H1 (cell line): ENCODE measurements around the gene ACAP3. TPM values are rescaled to one million over a fixed set of nuclear protein-coding genes. Genes with fewer than 3 reads are reported as not detected.

Experiments used
- CTCF ChIA-PET: fragments of 300-600 bp; sonication (Branson Sonifier 250); formaldehyde crosslinking; loops from one replicate; lab custom pipeline; 2021; ENCODE audit not compliant: partially characterized antibody; lab: Charles Lee
- POLR2A ChIA-PET: fragments of 300-600 bp; sonication (Branson Sonifier 250); formaldehyde crosslinking; loops from one replicate; lab custom pipeline; 2021; ENCODE audit warnings: inconsistent platforms; ENCODE audit not compliant: partially characterized antibody; lab: Charles Lee
- DNase-seq, 2 experiments: peaks; one replicate each; pipeline versions ENCODE4 v3.0.0 to v3.0.0-alpha.2; 2010 to 2022; ENCODE audit warnings: low spot score in 2 of 2, low read depth in 1 of 2, mixed read lengths in 1 of 2
- FAIRE-seq: peaks from 2 replicates; lab custom pipeline; 2011; peaks lifted over from hg19 to GRCh38; lab: Jason Lieb, UNC
- H2AFZ ChIP-seq: 2 replicates; pipeline ENCODE4 v1.8.1; 2012; ENCODE audit warnings: low read length, inconsistent platforms
- H2AK5ac ChIP-seq: 2 replicates; pipeline ENCODE4 v1.6.1; 2013; ENCODE audit warnings: low read depth, low read length
- H2BK120ac ChIP-seq: replicated peaks from 2 replicates; pipeline ENCODE3; 2013; ENCODE audit warnings: low read depth, low read length, inconsistent platforms
- H2BK12ac ChIP-seq: 2 replicates; pipeline ENCODE4 v1.6.1; 2013; ENCODE audit warnings: low read depth, low read length
- H2BK15ac ChIP-seq: 2 replicates; pipeline ENCODE4 v1.6.1; 2013; ENCODE audit warnings: low read length
- H2BK20ac ChIP-seq: 2 replicates; pipeline ENCODE4 v1.6.1; 2013; ENCODE audit warnings: low read length
- H2BK5ac ChIP-seq: 2 replicates; pipeline ENCODE4 v1.6.1; 2013; ENCODE audit warnings: low read depth, low read length
- H3K14ac ChIP-seq: 2 replicates; pipeline ENCODE4 v1.6.1; 2013; ENCODE audit warnings: inconsistent platforms; ENCODE audit not compliant: insufficient read length
- H3K18ac ChIP-seq: 2 replicates; pipeline ENCODE4 v1.6.1; 2013; ENCODE audit warnings: low read length; ENCODE audit errors: extremely low read depth
- H3K23ac ChIP-seq: 2 replicates; pipeline ENCODE4 v1.6.1; 2013; ENCODE audit warnings: inconsistent platforms; ENCODE audit not compliant: insufficient read length
- H3K23me2 ChIP-seq: 2 replicates; pipeline ENCODE4 v1.6.1; 2013; ENCODE audit warnings: low read depth, low read length
- H3K27ac ChIP-seq: 2 replicates; pipeline ENCODE4 v1.6.1; 2011; ENCODE audit warnings: low read depth, low read length, inconsistent platforms
- H3K27me3 ChIP-seq, 4 experiments: replicated peaks in 1 of 4; 1 replicate in 1 of 4; 2 replicates in 3 of 4; pipeline versions ENCODE4 v1.6.1 to v1.8.1; 2011 to 2013; ENCODE audit warnings: low read length in 3 of 4, mild to moderate bottlenecking in 3 of 4, inconsistent platforms in 2 of 4, mixed read lengths in 2 of 4, moderate library complexity in 1 of 4; ENCODE audit not compliant: control insufficient read depth in 3 of 4, insufficient read depth in 3 of 4; ENCODE audit errors: extremely low read depth in 1 of 4
- H3K36me3 ChIP-seq, 4 experiments: 2 replicates each; pipeline versions ENCODE4 v1.6.1 to v1.8.1; 2011 to 2013; ENCODE audit warnings: mild to moderate bottlenecking in 4 of 4, low read length in 3 of 4, moderate library complexity in 2 of 4, control low read depth in 1 of 4, inconsistent platforms in 1 of 4; ENCODE audit not compliant: insufficient read depth in 4 of 4, control insufficient read depth in 2 of 4
- H3K4ac ChIP-seq: replicated peaks from 2 replicates; pipeline ENCODE3; 2013; ENCODE audit warnings: low read length, low read depth, mixed read lengths, inconsistent platforms; ENCODE audit not compliant: insufficient read length
- H3K4me1 ChIP-seq, 4 experiments: replicated peaks in 1 of 4; 1 replicate in 1 of 4; 2 replicates in 3 of 4; pipeline versions ENCODE4 v1.6.1 to v1.8.1; 2011 to 2013; ENCODE audit warnings: low read length in 3 of 4, inconsistent platforms in 2 of 4, mixed read lengths in 1 of 4; ENCODE audit not compliant: insufficient read depth in 4 of 4, control insufficient read depth in 3 of 4
- H3K4me2 ChIP-seq, 2 experiments: 2 replicates each; pipeline versions ENCODE4 v1.6.1 to v1.8.1; 2011 to 2013; ENCODE audit warnings: low read depth in 2 of 2, low read length in 2 of 2, control low read depth in 1 of 2, inconsistent platforms in 1 of 2, mild to moderate bottlenecking in 1 of 2; ENCODE audit not compliant: insufficient read depth in 1 of 2
- H3K4me3 ChIP-seq, 4 experiments: fragments of 200-600, 300-600 bp in 1 of 4; sonication (generic), shearing (Covaris generic), sonication (Bioruptor Twin) in 1 of 4; 2 replicates each; pipeline versions ENCODE4 v1.5.1 to v1.8.1; 2011 to 2016; ENCODE audit warnings: low read length in 4 of 4, low read depth in 3 of 4, control low read depth in 2 of 4, inconsistent platforms in 2 of 4, mild to moderate bottlenecking in 2 of 4, mixed read lengths in 1 of 4, moderate library complexity in 1 of 4; ENCODE audit not compliant: insufficient read depth in 2 of 4; ENCODE audit errors: extremely low read depth in 1 of 4
- H3K56ac ChIP-seq: replicated peaks from 2 replicates; pipeline ENCODE3; 2013; ENCODE audit warnings: low read depth, mild to moderate bottlenecking, mixed read lengths, low read length, inconsistent platforms; ENCODE audit not compliant: insufficient read length
- H3K79me1 ChIP-seq: 2 replicates; pipeline ENCODE4 v1.6.1; 2013; ENCODE audit warnings: low read depth, low read length, control low read depth
- H3K79me2 ChIP-seq, 2 experiments: 2 replicates each; pipeline versions ENCODE4 v1.6.1 to v1.8.1; 2012 to 2013; ENCODE audit warnings: low read length in 2 of 2, mild to moderate bottlenecking in 2 of 2, inconsistent platforms in 1 of 2; ENCODE audit not compliant: insufficient read depth in 2 of 2, control insufficient read depth in 1 of 2
- H3K9ac ChIP-seq, 4 experiments: replicated peaks in 1 of 4; 1 replicate in 1 of 4; 2 replicates in 3 of 4; pipeline versions ENCODE4 v1.6.1 to v1.8.1; 2011 to 2013; ENCODE audit warnings: low read depth in 3 of 4, low read length in 3 of 4, control low read depth in 2 of 4, mild to moderate bottlenecking in 2 of 4, moderate library complexity in 2 of 4, inconsistent platforms in 1 of 4; ENCODE audit errors: extremely low read depth in 1 of 4
- H3K9me3 ChIP-seq, 2 experiments: 2 replicates each; pipeline versions ENCODE4 v1.6.1 to v1.8.1; 2012 to 2013; ENCODE audit warnings: mild to moderate bottlenecking in 2 of 2, moderate library complexity in 2 of 2, control low read depth in 1 of 2, inconsistent platforms in 1 of 2, low read depth in 1 of 2, low read length in 1 of 2, mixed read lengths in 1 of 2; ENCODE audit not compliant: insufficient read depth in 2 of 2
- H4K20me1 ChIP-seq, 2 experiments: replicated peaks in 1 of 2; 2 replicates each; pipeline versions ENCODE3 to v1.8.1; 2011 to 2013; ENCODE audit warnings: inconsistent platforms in 2 of 2, low read length in 2 of 2, mild to moderate bottlenecking in 1 of 2; ENCODE audit not compliant: insufficient read depth in 2 of 2, control insufficient read depth in 1 of 2
- H4K5ac ChIP-seq: 2 replicates; pipeline ENCODE4 v1.6.1; 2013; ENCODE audit warnings: low read length, low read depth, mixed read lengths, inconsistent platforms; ENCODE audit not compliant: insufficient read length
- H4K8ac ChIP-seq: 2 replicates; pipeline ENCODE4 v1.8.0; 2013; ENCODE audit warnings: mild to moderate bottlenecking, moderate library complexity, low read length, inconsistent platforms; ENCODE audit not compliant: insufficient read depth; ENCODE audit errors: extremely low read depth
- H4K91ac ChIP-seq: replicated peaks from 2 replicates; pipeline ENCODE3; 2013; ENCODE audit warnings: low read length, mixed read lengths, inconsistent platforms; ENCODE audit not compliant: insufficient read length
- WGBS, 2 experiments: shearing (Covaris generic) in 1 of 2; methylation state at CpG; one replicate each; pipeline versions ENCODE4 v1.1.6 to v1.1.7; 2013 to 2015; ENCODE audit warnings: low lambda C conversion rate in 2 of 2, mixed read lengths in 2 of 2, inconsistent platforms in 1 of 2, low coverage in 1 of 2, missing lambda C conversion rate in 1 of 2; ENCODE audit not compliant: insufficient replicate concordance in 2 of 2, insufficient coverage in 1 of 2, insufficient read length in 1 of 2; ENCODE audit errors: extremely low coverage in 1 of 2, missing lambda C conversion rate in 1 of 2; 5-methylcytosine and 5-hydroxymethylcytosine counted together
- polyA plus RNA-seq, 7 experiments: library from polyadenylated mRNA; depleted of rRNA in 3 of 7; stranded (reverse) in 5 of 7; unstranded in 2 of 7; fragments of >200 nt in 5 of 7; fragments of 200-250 nt in 2 of 7; gene quantifications; 1 replicate in 5 of 7; 2 replicates in 1 of 7; 4 replicates in 1 of 7; pipeline versions ENCODE4 v1.2.1 to v1.2.3, GENCODE V29; 2011 to 2013; ENCODE audit warnings: missing spikeins in 2 of 7, mixed read lengths in 2 of 7
- total RNA-seq: library from RNA; stranded (reverse); fragmentation: NEBNext Ultra II Directional; extraction: Animal tissue kit (Norgen Biotek cat#: 25700); gene quantifications from 2 replicates; pipeline ENCODE4 v1.2.1, GENCODE V29; 2021
- TF ChIP-seq, protein P1 (sequence below): IDR thresholded peaks from 2 replicates; pipeline ENCODE4 v1.6.1; 2012; ENCODE audit warnings: inconsistent platforms

The ACAP3 gene
- total and polyA plus RNA-seq, 2 of the 8 experiments (the other 6 are each of a cell fraction or from before 2014, with no cell fraction given), result 14.8 to 28.3 TPM

- no peak overlapping the region for H3K14ac ChIP-seq
- H3K4me2 ChIP-seq, result no peak overlapping the region
- H4K5ac ChIP-seq, result no peak overlapping the region
- H3K9me3 ChIP-seq, result no peaks in the 10 kb centered on the region
- DNase-seq (no peak), FAIRE-seq (no peak)
- H2BK5ac ChIP-seq, result no peak overlapping the region; the same call in 1 of the 2 replicates
- H3K27me3 ChIP-seq, result no peaks in the 10 kb centered on the region
- H2AK5ac ChIP-seq, result no peak overlapping the region
- H2BK15ac ChIP-seq, result no peak overlapping the region
- H4K8ac ChIP-seq, result no peak overlapping the region
- H2AFZ ChIP-seq, result no peak overlapping the region
- H3K4ac ChIP-seq, result no peak overlapping the region
- H3K79me2 ChIP-seq, result peaks cover 0 to 10% of the 10 kb centered on the region in 2 experiments; a peak in 2 of 4 replicates
- no peak overlapping the region for H3K27ac ChIP-seq
- peaks cover 13 to 38% (median 27%) of the 10 kb centered on the region in 4 experiments for H3K36me3 ChIP-seq
- WGBS, 2 experiments, result 95% methylated on average over 9 of the region's 18 CpGs; no CpG with 5 or more reads in 1 of the 2 experiments
- H3K4me1 ChIP-seq, result peaks cover 0 to 14% (median 8%) of the 10 kb centered on the region in 4 experiments; a peak in 6 of 7 replicates
- H3K23ac ChIP-seq, result no peak overlapping the region
- no peak overlapping the region for H3K56ac ChIP-seq
- H4K91ac ChIP-seq, result no peak overlapping the region
- H4K20me1 ChIP-seq, result peaks cover 13 to 33% of the 10 kb centered on the region in 2 experiments
- ChIA-PET CTCF (no interaction called here), POLR2A (interaction anchor here (0.9 to 3.9 kb wide), 5 partner anchors 9 to 46 kb away, joined by 3 to 16 read pairs (median 3); partner anchors contain the start of genes SDF4 and UBE2J2)
- H3K4me3 ChIP-seq, result no peak overlapping the region
- H3K18ac ChIP-seq, result no peak overlapping the region
- H2BK12ac ChIP-seq, result no peak overlapping the region
- no peak overlapping the region for H2BK120ac ChIP-seq
- TF ChIP-seq, protein P1, sequence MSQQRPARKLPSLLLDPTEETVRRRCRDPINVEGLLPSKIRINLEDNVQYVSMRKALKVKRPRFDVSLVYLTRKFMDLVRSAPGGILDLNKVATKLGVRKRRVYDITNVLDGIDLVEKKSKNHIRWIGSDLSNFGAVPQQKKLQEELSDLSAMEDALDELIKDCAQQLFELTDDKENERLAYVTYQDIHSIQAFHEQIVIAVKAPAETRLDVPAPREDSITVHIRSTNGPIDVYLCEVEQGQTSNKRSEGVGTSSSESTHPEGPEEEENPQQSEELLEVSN, result no peak
- peaks cover 11% of the 10 kb centered on the region for H3K79me1 ChIP-seq
- H2BK20ac ChIP-seq, result no peak overlapping the region
- H3K9ac ChIP-seq, result no peak overlapping the region
- H3K23me2 ChIP-seq, result no peaks in the 10 kb centered on the region
Observed at GRCh38 chr1:1259540-1259939, 48.2 kb downstream of the ACAP3 start.
